HepG2 (cell line): ENCODE results near the gene SULT6B1. TPM values are rescaled to one million over a fixed set of nuclear protein-coding genes. Genes with fewer than 3 reads are reported as not detected.
A peak's percentile ranks its signal among the peaks of the same experiment; 100 is the strongest.

Experiments
- ATAC-seq: fragments of 200-7000 bp; cut with Tn5 transposase; 3 replicates; pipeline ENCODE4 v1.9.1; 2020; ENCODE audit warnings: mild to moderate bottlenecking, moderate library complexity
- Bru-seq: library from RNA; stranded (reverse); fragments of 400-500 nt; gene quantifications from one replicate; lab custom pipeline; 2021; lab: Mats Ljungman, UMichigan
- BruChase-seq, 2 experiments: library from RNA; stranded (reverse); fragments of 400-500 nt; gene quantifications; one replicate each; lab custom pipeline; 2021; lab: Mats Ljungman, UMichigan
- BruUV-seq: library from RNA; stranded (reverse); fragments of 400-500 nt; replicated peaks from 2 replicates; lab custom pipeline; 2021; lab: Mats Ljungman, UMichigan
- CTCF ChIA-PET: fragments of 300-600 bp; formaldehyde crosslinking; extraction: SDS; loops from one replicate; lab custom pipeline; 2021; ENCODE audit warnings: low total read pairs, inconsistent platforms, low intra/inter-chr PET ratio; lab: Yijun Ruan, JAX
- POLR2A ChIA-PET: fragments of 350-600 bp; sonication (Branson Sonifier 250); formaldehyde crosslinking; loops from one replicate; lab custom pipeline; 2020; ENCODE audit warnings: antibody characterized with exemption, inconsistent platforms; lab: Yijun Ruan, JAX
- DNase-seq: peaks from one replicate; pipeline ENCODE4 v3.0.0-alpha.2; 2015; ENCODE audit warnings: low spot score
- FAIRE-seq: peaks from 3 replicates; lab custom pipeline; 2011; peaks lifted over from hg19 to GRCh38; lab: Jason Lieb, UNC
- H2AFZ ChIP-seq: one replicate; pipeline ENCODE4 v1.6.1; 2011; ENCODE audit warnings: low read length, inconsistent platforms
- H3K27ac ChIP-seq: fragments of 300-600 bp; 3 replicates; pipeline ENCODE4 v1.8.0; 2011; ENCODE audit warnings: mixed run types, mild to moderate bottlenecking, mixed read lengths, low read length, inconsistent platforms; ENCODE audit not compliant: insufficient read depth; ENCODE audit errors: extremely low read length
- H3K27me3 ChIP-seq, 2 experiments: fragments of 200-600 bp in 1 of 2; 2 replicates in 1 of 2; 3 replicates in 1 of 2; pipeline versions ENCODE4 v1.6.0 to v1.8.0; 2011; ENCODE audit warnings: low read length in 2 of 2, mild to moderate bottlenecking in 2 of 2, moderate library complexity in 2 of 2, inconsistent platforms in 1 of 2; ENCODE audit not compliant: insufficient read depth in 2 of 2, control insufficient read depth in 1 of 2
- H3K36me3 ChIP-seq, 2 experiments: fragments of 200-600 bp in 1 of 2; replicated peaks in 1 of 2; 2 replicates in 1 of 2; 3 replicates in 1 of 2; pipeline versions ENCODE4 v1.5.1 to v1.8.0; 2011; ENCODE audit warnings: low read length in 2 of 2, inconsistent platforms in 1 of 2; ENCODE audit not compliant: insufficient read depth in 2 of 2, control insufficient read depth in 1 of 2
- H3K4me1 ChIP-seq: 2 replicates; pipeline ENCODE4 v1.5.1; 2012; ENCODE audit warnings: low read length, inconsistent platforms; ENCODE audit not compliant: insufficient read depth
- H3K4me2 ChIP-seq: 2 replicates; pipeline ENCODE4 v1.6.0; 2011; ENCODE audit warnings: low read depth, low read length, inconsistent platforms
- H3K4me3 ChIP-seq, 3 experiments: fragments of 200-600 bp in 1 of 3; sonication (generic), shearing (Covaris generic) in 1 of 3; replicated peaks in 1 of 3; 2 replicates each; pipeline ENCODE4 v1.5.1; 2011 to 2016; ENCODE audit warnings: low read length in 3 of 3, inconsistent platforms in 2 of 3, low read depth in 2 of 3, mild to moderate bottlenecking in 2 of 3, control low read depth in 1 of 3, mixed read lengths in 1 of 3; ENCODE audit not compliant: insufficient read depth in 1 of 3
- H3K79me2 ChIP-seq: one replicate; pipeline ENCODE4 v1.6.1; 2011; ENCODE audit warnings: low read length, inconsistent platforms; ENCODE audit not compliant: insufficient read depth
- H3K9ac ChIP-seq: 2 replicates; pipeline ENCODE4 v1.6.0; 2011; ENCODE audit warnings: mild to moderate bottlenecking, low read depth, low read length, inconsistent platforms; ENCODE audit not compliant: insufficient read depth
- H3K9me3 ChIP-seq: 2 replicates; pipeline ENCODE4 v1.5.1; 2012; ENCODE audit warnings: mild to moderate bottlenecking, low read length
- H4K20me1 ChIP-seq: 2 replicates; pipeline ENCODE4 v1.6.0; 2011; ENCODE audit warnings: inconsistent platforms, mild to moderate bottlenecking, low read length, moderate library complexity; ENCODE audit not compliant: insufficient read depth
- ARNTL ChIP-seq: sonication (generic); formaldehyde crosslinking; IDR thresholded peaks from 2 replicates; pipeline ENCODE4 v1.4.0; 2020; ENCODE audit warnings: mild to moderate bottlenecking, missing genetic modification reagents
- DZIP1 ChIP-seq: sonication (generic); formaldehyde crosslinking; IDR thresholded peaks from 2 replicates; pipeline ENCODE4 v1.5.0; 2020; ENCODE audit warnings: mild to moderate bottlenecking, missing genetic modification reagents
- NFE2L1 ChIP-seq: sonication (generic); formaldehyde crosslinking; IDR thresholded peaks from 2 replicates; pipeline ENCODE4 v1.4.0; 2020; ENCODE audit warnings: missing genetic modification reagents, mild to moderate bottlenecking, borderline replicate concordance
- SETDB1 ChIP-seq: sonication (generic); formaldehyde crosslinking; IDR thresholded peaks from 2 replicates; pipeline ENCODE4 v1.5.1; 2020; ENCODE audit warnings: missing genetic modification reagents, mild to moderate bottlenecking, borderline replicate concordance
- SRF ChIP-seq: IDR thresholded peaks from 2 replicates; pipeline ENCODE4 v1.6.1; 2011; ENCODE audit warnings: mild to moderate bottlenecking, low read depth, low read length, moderate library complexity
- ZBTB33 ChIP-seq: sonication (generic); formaldehyde crosslinking; IDR thresholded peaks from 2 replicates; pipeline ENCODE4 v1.4.0; 2020; ENCODE audit warnings: missing genetic modification reagents
- ZBTB46 ChIP-seq: sonication (generic); formaldehyde crosslinking; IDR thresholded peaks from 2 replicates; pipeline ENCODE4 v1.4.0; 2020; ENCODE audit warnings: mild to moderate bottlenecking, missing genetic modification reagents, borderline replicate concordance
- ZFY ChIP-seq: sonication (generic); formaldehyde crosslinking; IDR thresholded peaks from 2 replicates; pipeline ENCODE4 v1.4.0; 2020; ENCODE audit warnings: missing genetic modification reagents
- ZNF235 ChIP-seq: sonication (generic); formaldehyde crosslinking; IDR thresholded peaks from 2 replicates; pipeline ENCODE4 v1.8.1; 2023; ENCODE audit warnings: mild to moderate bottlenecking, missing genetic modification reagents, borderline replicate concordance
- ZNF296 ChIP-seq: sonication (generic); formaldehyde crosslinking; conservative IDR thresholded peaks from 2 replicates; pipeline ENCODE4 v1.5.0; 2020; ENCODE audit warnings: mild to moderate bottlenecking, missing genetic modification reagents
- ZNF556 ChIP-seq: sonication (generic); formaldehyde crosslinking; IDR thresholded peaks from 2 replicates; pipeline ENCODE4 v1.4.0; 2020; ENCODE audit warnings: mild to moderate bottlenecking, missing genetic modification reagents, borderline replicate concordance
- ZNF773 ChIP-seq: sonication (generic); formaldehyde crosslinking; IDR thresholded peaks from 2 replicates; pipeline ENCODE4 v1.4.0; 2020; ENCODE audit warnings: missing genetic modification reagents, borderline replicate concordance
- ZNF782 ChIP-seq: sonication (generic); formaldehyde crosslinking; IDR thresholded peaks from 2 replicates; pipeline ENCODE4 v1.4.0; 2020; ENCODE audit warnings: missing genetic modification reagents, mild to moderate bottlenecking, borderline replicate concordance
- ZNF850 ChIP-seq: sonication (generic); formaldehyde crosslinking; conservative IDR thresholded peaks from 2 replicates; pipeline ENCODE4 v1.9.0; 2021; ENCODE audit warnings: mild to moderate bottlenecking, missing genetic modification reagents
- WGBS: methylation state at CpG from one replicate; pipeline ENCODE4 v1.1.6; 2017; ENCODE audit warnings: low lambda C conversion rate; 5-methylcytosine and 5-hydroxymethylcytosine counted together
- in situ Hi-C: cut with HindIII; loops from 2 replicates; pipeline ENCODE4 v1.10.0; 2017; ENCODE audit warnings: low pct_unique_long_range_greater_than_20kb; ENCODE audit not compliant: extremely low pct_ligation_motif_present
- intact Hi-C: fragments of 100-400 bp; cut with micrococcal nuclease; formaldehyde crosslinking; loops from one replicate; pipeline ENCODE4 v1.10.0; 2022; ENCODE audit not compliant: unreplicated experiment
- long read RNA-seq, 2 experiments: library from RNA in 1 of 2; library from polyadenylated mRNA in 1 of 2; stranded (forward) in 1 of 2; unstranded in 1 of 2; transcript quantifications; one replicate each; pipeline ENCODE4 v2.0.0, GENCODE V29; 2019 to 2022
- polyA minus RNA-seq, 3 experiments: library from RNA; depleted of rRNA, polyadenylated mRNA; stranded (reverse); fragments of >200 nt; gene quantifications; 2 replicates each; pipeline ENCODE4 v1.2.3, GENCODE V29; 2011; ENCODE audit warnings: low replicate concordance in 1 of 3
- polyA plus RNA-seq, 8 experiments: library from polyadenylated mRNA; depleted of rRNA in 3 of 8; stranded (reverse) in 7 of 8; unstranded in 1 of 8; fragments of >200 nt; fragmentation: Illumina TruSeq in 4 of 8; extraction: Trizol in 4 of 8; gene quantifications; 2 replicates each; pipeline versions ENCODE4 v1.2.1 to v1.2.3, GENCODE V29; 2011 to 2016; ENCODE audit warnings: low read depth in 4 of 8, missing spikeins in 1 of 8, mixed read lengths in 1 of 8; ENCODE audit not compliant: insufficient read depth in 1 of 8
- total RNA-seq, 5 experiments: library from RNA; depleted of rRNA; stranded (reverse); fragments of >200 nt; fragmentation: Illumina TruSeq; extraction: Trizol; gene quantifications; 2 replicates each; pipeline ENCODE4 v1.2.3, GENCODE V29; 2016; ENCODE audit warnings: low read depth in 1 of 5

SULT6B1 gene
- not detected in 2 replicates for total RNA-seq (2016; rRNA removed; fragmentation: Illumina TruSeq; extraction: Trizol)
- total RNA-seq (2016; cell fraction: cytosol; rRNA removed; fragmentation: Illumina TruSeq; extraction: Trizol; ENCODE audit: low read depth) = not detected in 2 replicates
- total RNA-seq (2016; cell fraction: insoluble cytoplasmic fraction; rRNA removed; fragmentation: Illumina TruSeq; extraction: Trizol) = not detected in 2 replicates
- total RNA-seq (2016; cell fraction: membrane; rRNA removed; fragmentation: Illumina TruSeq; extraction: Trizol) = not detected in 2 replicates
- total RNA-seq (2016; cell fraction: nucleus; rRNA removed; fragmentation: Illumina TruSeq; extraction: Trizol) = not detected in 2 replicates
- not detected in 2 replicates for polyA plus RNA-seq (2011; rRNA removed)
- not detected in 2 replicates for polyA plus RNA-seq (2011; cell fraction: cytosol; rRNA removed)
- polyA plus RNA-seq (2011; cell fraction: nucleus; rRNA removed) = not detected in 2 replicates
- polyA plus RNA-seq (2012) = not detected in 2 replicates
- not detected in 2 replicates for polyA plus RNA-seq (2016; cell fraction: cytosol; fragmentation: Illumina TruSeq; extraction: Trizol; ENCODE audit: low read depth)
- polyA plus RNA-seq (2016; cell fraction: insoluble cytoplasmic fraction; fragmentation: Illumina TruSeq; extraction: Trizol; ENCODE audit: low read depth) = not detected in 2 replicates
- not detected in 2 replicates for polyA plus RNA-seq (2016; cell fraction: membrane; fragmentation: Illumina TruSeq; extraction: Trizol; ENCODE audit: low read depth)
- not detected in 2 replicates for polyA plus RNA-seq (2016; cell fraction: nucleus; fragmentation: Illumina TruSeq; extraction: Trizol; ENCODE audit: insufficient read depth, low read depth)
- not detected in 2 replicates for polyA minus RNA-seq (2011; rRNA and poly(A)+ RNA removed; ENCODE audit: low replicate concordance)
- polyA minus RNA-seq (2011; cell fraction: cytosol; rRNA and poly(A)+ RNA removed) = not detected in 2 replicates
- not detected in 2 replicates for polyA minus RNA-seq (2011; cell fraction: nucleus; rRNA and poly(A)+ RNA removed)
- Bru-seq, nascent RNA = percentile 13 among the genes with signal in this experiment
- BruChase-seq, experiment 1, labeled RNA remaining after a 6-hour chase = percentile 18 among the genes with signal in this experiment
- BruChase-seq, experiment 2, labeled RNA remaining after a 2-hour chase = percentile 12 among the genes with signal in this experiment
- long read RNA-seq, experiment 1 = 0 reads
- long read RNA-seq, experiment 2 = 0 reads

- H3K36me3 ChIP-seq = no peaks in the 10 kb centered on the region
- POLR2A ChIA-PET = interaction anchor here (1.1 kb wide), 1 partner anchor 10 kb away, joined by 4 read pairs; no protein-coding TSS in a partner anchor
- 0 out of 6 replicates have a peak within 1 kb of the TSS, but pooled peaks of 1 of the 3 experiments have one; percentile 7 for H3K4me3 ChIP-seq
- FAIRE-seq = no peak
- no peak within 1 kb of the TSS for H3K27ac ChIP-seq
- peaks cover 3 to 23% of the 10 kb centered on the region in 2 experiments; a peak in 3 of 5 replicates for H3K27me3 ChIP-seq
- H3K4me1 ChIP-seq = peaks cover 21% of the 10 kb centered on the region
- no peaks in the 10 kb centered on the region for H3K9me3 ChIP-seq
- no peak for DNase-seq
- CTCF ChIA-PET = no interaction called here
- no peak for ATAC-seq
- no peaks in the 10 kb centered on the region for H4K20me1 ChIP-seq
- H3K4me2 ChIP-seq = peak within 1 kb of the TSS; percentile 62
- no TSS peak for BruUV-seq
- intact Hi-C loops = no loop called here
- no peak within 1 kb of the TSS for H2AFZ ChIP-seq
- WGBS = 57% methylated on average over 2 of the region's 2 CpGs
- no peak within 1 kb of the TSS for H3K9ac ChIP-seq
- in situ Hi-C loops = no loop called here
- H3K79me2 ChIP-seq = no peaks in the 10 kb centered on the region
- TF ChIP-seq ZFY (CRISPR knock-in tag) (no peak), ARNTL (CRISPR knock-in tag) (no peak), ZBTB46 (CRISPR knock-in tag) (no peak), DZIP1 (CRISPR knock-in tag) (no peak), NFE2L1 (no peak), ZNF850 (no peak), ZNF296 (no peak), ZNF782 (no peak), SETDB1 (CRISPR knock-in tag) (no peak), ZNF235 (CRISPR knock-in tag) (no peak), ZNF773 (CRISPR knock-in tag) (no peak), ZNF556 (no peak), ZBTB33 (CRISPR knock-in tag) (no peak), SRF (no peak)
Observed at GRCh38 chr2:37188570-37188969, at the start of gene SULT6B1. Gene SULT6B1, minus strand, starts transcription at chr2:37188670. Its CDS starts 30 bp downstream, at chr2:37188640.
